HepG2 (cell line): ENCODE data around the gene TGFA. TPM values are rescaled to one million over a fixed set of nuclear protein-coding genes. Genes with fewer than 3 reads are reported as not detected.
A peak's percentile ranks its signal among the peaks of the same experiment; 100 is the strongest.

Experiments used
- ATAC-seq: fragments of 200-7000 bp; cut with Tn5 transposase; 3 replicates; pipeline ENCODE4 v1.9.1; 2020; ENCODE audit warnings: mild to moderate bottlenecking, moderate library complexity
- BruUV-seq: library from RNA; stranded (reverse); fragments of 400-500 nt; replicated peaks from 2 replicates; lab custom pipeline; 2021; lab: Mats Ljungman, UMichigan
- CTCF ChIA-PET: fragments of 300-600 bp; formaldehyde crosslinking; extraction: SDS; loops from one replicate; lab custom pipeline; 2021; ENCODE audit warnings: low total read pairs, inconsistent platforms, low intra/inter-chr PET ratio; lab: Yijun Ruan, JAX
- POLR2A ChIA-PET: fragments of 350-600 bp; sonication (Branson Sonifier 250); formaldehyde crosslinking; loops from one replicate; lab custom pipeline; 2020; ENCODE audit warnings: antibody characterized with exemption, inconsistent platforms; lab: Yijun Ruan, JAX
- DNase-seq: peaks from one replicate; pipeline ENCODE4 v3.0.0-alpha.2; 2015; ENCODE audit warnings: low spot score
- FAIRE-seq: peaks from 3 replicates; lab custom pipeline; 2011; peaks lifted over from hg19 to GRCh38; lab: Jason Lieb, UNC
- H2AFZ ChIP-seq: one replicate; pipeline ENCODE4 v1.6.1; 2011; ENCODE audit warnings: low read length, inconsistent platforms
- H3K27ac ChIP-seq: fragments of 300-600 bp; 3 replicates; pipeline ENCODE4 v1.8.0; 2011; ENCODE audit warnings: mixed run types, mild to moderate bottlenecking, mixed read lengths, low read length, inconsistent platforms; ENCODE audit not compliant: insufficient read depth; ENCODE audit errors: extremely low read length
- H3K27me3 ChIP-seq, 2 experiments: fragments of 200-600 bp in 1 of 2; 2 replicates in 1 of 2; 3 replicates in 1 of 2; pipeline versions ENCODE4 v1.6.0 to v1.8.0; 2011; ENCODE audit warnings: low read length in 2 of 2, mild to moderate bottlenecking in 2 of 2, moderate library complexity in 2 of 2, inconsistent platforms in 1 of 2; ENCODE audit not compliant: insufficient read depth in 2 of 2, control insufficient read depth in 1 of 2
- H3K36me3 ChIP-seq, 2 experiments: fragments of 200-600 bp in 1 of 2; replicated peaks in 1 of 2; 2 replicates in 1 of 2; 3 replicates in 1 of 2; pipeline versions ENCODE4 v1.5.1 to v1.8.0; 2011; ENCODE audit warnings: low read length in 2 of 2, inconsistent platforms in 1 of 2; ENCODE audit not compliant: insufficient read depth in 2 of 2, control insufficient read depth in 1 of 2
- H3K4me1 ChIP-seq: 2 replicates; pipeline ENCODE4 v1.5.1; 2012; ENCODE audit warnings: low read length, inconsistent platforms; ENCODE audit not compliant: insufficient read depth
- H3K4me2 ChIP-seq: 2 replicates; pipeline ENCODE4 v1.6.0; 2011; ENCODE audit warnings: low read depth, low read length, inconsistent platforms
- H3K4me3 ChIP-seq, 3 experiments: fragments of 200-600 bp in 1 of 3; sonication (generic), shearing (Covaris generic) in 1 of 3; replicated peaks in 1 of 3; 2 replicates each; pipeline ENCODE4 v1.5.1; 2011 to 2016; ENCODE audit warnings: low read length in 3 of 3, inconsistent platforms in 2 of 3, low read depth in 2 of 3, mild to moderate bottlenecking in 2 of 3, control low read depth in 1 of 3, mixed read lengths in 1 of 3; ENCODE audit not compliant: insufficient read depth in 1 of 3
- H3K79me2 ChIP-seq: one replicate; pipeline ENCODE4 v1.6.1; 2011; ENCODE audit warnings: low read length, inconsistent platforms; ENCODE audit not compliant: insufficient read depth
- H3K9ac ChIP-seq: 2 replicates; pipeline ENCODE4 v1.6.0; 2011; ENCODE audit warnings: mild to moderate bottlenecking, low read depth, low read length, inconsistent platforms; ENCODE audit not compliant: insufficient read depth
- H3K9me3 ChIP-seq: 2 replicates; pipeline ENCODE4 v1.5.1; 2012; ENCODE audit warnings: mild to moderate bottlenecking, low read length
- H4K20me1 ChIP-seq: 2 replicates; pipeline ENCODE4 v1.6.0; 2011; ENCODE audit warnings: inconsistent platforms, mild to moderate bottlenecking, low read length, moderate library complexity; ENCODE audit not compliant: insufficient read depth
- JUNB ChIP-seq: sonication (generic); formaldehyde crosslinking; IDR thresholded peaks from 2 replicates; pipeline ENCODE4 v1.8.0; 2022; ENCODE audit warnings: missing genetic modification reagents, mild to moderate bottlenecking, borderline replicate concordance
- MNT ChIP-seq: fragments of 450-650 bp; IDR thresholded peaks from 2 replicates; pipeline ENCODE4 v1.6.1; 2016
- RBAK ChIP-seq: sonication (generic); formaldehyde crosslinking; IDR thresholded peaks from 2 replicates; pipeline ENCODE4 v1.5.1; 2020; ENCODE audit warnings: mild to moderate bottlenecking, missing genetic modification reagents
- WGBS: methylation state at CpG from one replicate; pipeline ENCODE4 v1.1.6; 2017; ENCODE audit warnings: low lambda C conversion rate; 5-methylcytosine and 5-hydroxymethylcytosine counted together
- in situ Hi-C: cut with HindIII; loops from 2 replicates; pipeline ENCODE4 v1.10.0; 2017; ENCODE audit warnings: low pct_unique_long_range_greater_than_20kb; ENCODE audit not compliant: extremely low pct_ligation_motif_present
- intact Hi-C: fragments of 100-400 bp; cut with micrococcal nuclease; formaldehyde crosslinking; loops from one replicate; pipeline ENCODE4 v1.10.0; 2022; ENCODE audit not compliant: unreplicated experiment
- polyA plus RNA-seq, 8 experiments: library from polyadenylated mRNA; depleted of rRNA in 3 of 8; stranded (reverse) in 7 of 8; unstranded in 1 of 8; fragments of >200 nt; fragmentation: Illumina TruSeq in 4 of 8; extraction: Trizol in 4 of 8; gene quantifications; 2 replicates each; pipeline versions ENCODE4 v1.2.1 to v1.2.3, GENCODE V29; 2011 to 2016; ENCODE audit warnings: low read depth in 4 of 8, missing spikeins in 1 of 8, mixed read lengths in 1 of 8; ENCODE audit not compliant: insufficient read depth in 1 of 8
- total RNA-seq, 5 experiments: library from RNA; depleted of rRNA; stranded (reverse); fragments of >200 nt; fragmentation: Illumina TruSeq; extraction: Trizol; gene quantifications; 2 replicates each; pipeline ENCODE4 v1.2.3, GENCODE V29; 2016; ENCODE audit warnings: low read depth in 1 of 5

Gene TGFA
- total and polyA plus RNA-seq, 2 of the 13 experiments (the other 11 are each of a cell fraction or from before 2014, with no cell fraction given), result 7.8 to 15.3 TPM

- no peak for TF ChIP-seq JUNB
Observed at GRCh38 chr2:70458661-70459060, 95.0 kb downstream of the TGFA start (continued).

- H3K27me3 ChIP-seq, result no peaks in the 10 kb centered on the region
- ChIA-PET POLR2A (no interaction called here), CTCF (no interaction called here)
- no peaks in the 10 kb centered on the region for H3K4me1 ChIP-seq
- H3K4me2 ChIP-seq, result no peak overlapping the region
- ATAC-seq, result no peak
- no peak overlapping the region for H3K9ac ChIP-seq
- no peaks in the 10 kb centered on the region for H3K79me2 ChIP-seq
- no TSS peak for BruUV-seq
- in situ Hi-C loops, result no loop called here
- H2AFZ ChIP-seq, result no peak overlapping the region
- H3K4me3 ChIP-seq, result no peak overlapping the region
- H4K20me1 ChIP-seq, result no peaks in the 10 kb centered on the region
- H3K9me3 ChIP-seq, result no peaks in the 10 kb centered on the region
- TF ChIP-seq MNT (peak; percentile 60), RBAK (no peak)
- no peak for FAIRE-seq
- no peak overlapping the region for H3K27ac ChIP-seq
- intact Hi-C loops, result no loop called here
- peaks cover 2 to 48% of the 10 kb centered on the region in 2 experiments for H3K36me3 ChIP-seq
- 93% methylated on average over 10 of the region's 10 CpGs for WGBS
- no peak for DNase-seq
Observed at GRCh38 chr2:70456585-70457495, 96.8 kb downstream of the TGFA start.
